Right atrium auricular region (tissue), 2 donors: Measurements from ENCODE around the gene AP2B1. TPM values are rescaled to one million over a fixed set of nuclear protein-coding genes. Genes with fewer than 3 reads are reported as not detected.

Source experiments
- DNase-seq: peaks from one replicate; pipeline ENCODE4 v3.0.0-alpha.2; 2019; ENCODE audit warnings: low spot score
- H3K27ac ChIP-seq, 2 donors: fragments of 200-600 bp; sonication (generic); 1 replicate in 1 of 2; 2 replicates in 1 of 2; pipeline ENCODE4 v1.5.1; 2016 to 2019
- H3K27me3 ChIP-seq, 2 donors: fragments of 200-600 bp; sonication (generic); one replicate each; pipeline versions ENCODE4 v1.5.1 to v1.6.0; 2017 to 2019
- H3K36me3 ChIP-seq: fragments of 200-600 bp; sonication (generic); one replicate; pipeline ENCODE4 v1.5.1; 2016
- H3K4me1 ChIP-seq, 2 donors: fragments of 200-600 bp; sonication (generic); one replicate each; pipeline versions ENCODE4 v1.5.1 to v1.6.0; 2017 to 2019
- H3K4me3 ChIP-seq, 2 donors: fragments of 200-600 bp; sonication (generic); 1 replicate in 1 of 2; 2 replicates in 1 of 2; pipeline ENCODE4 v1.5.1; 2017 to 2019; ENCODE audit warnings: mild to moderate bottlenecking in 1 of 2, moderate library complexity in 1 of 2
- H3K9me3 ChIP-seq, 2 donors: fragments of 200-600 bp; sonication (generic); one replicate each; pipeline ENCODE4 v1.5.1; 2019
- CTCF ChIP-seq, 2 donors: fragments of 200-600 bp; sonication (generic); IDR thresholded peaks; one replicate each; pipeline ENCODE4 v1.5.1; 2019; ENCODE audit warnings: antibody characterized with exemption in 2 of 2
- total RNA-seq, 2 donors: library from RNA; depleted of rRNA; stranded (reverse); fragments of >200 nt; gene quantifications; one replicate each; pipeline ENCODE4 v1.1.0, GENCODE V29; 2016

AP2B1 gene
- total RNA-seq, 2 donors from 2014 or later, result 79.8 to 80.1 TPM

- H3K9me3 ChIP-seq, result no peaks in the 10 kb centered on the region
- H3K36me3 ChIP-seq, result no peaks in the 10 kb centered on the region
- H3K27ac ChIP-seq, result no peak overlapping the region
- H3K4me1 ChIP-seq, result peaks cover 0 to 12% of the 10 kb centered on the region in 2 donors
- H3K4me3 ChIP-seq, result no peak overlapping the region
- no peak for TF ChIP-seq CTCF (IDR thresholded peaks at IDR 0.05)
- no peak for DNase-seq
- H3K27me3 ChIP-seq, result no peaks in the 10 kb centered on the region
Measured at GRCh38 chr17:35735036-35735805, 148.1 kb downstream of the AP2B1 start.

- Histone ChIP-seq H3K4me3 (no peak overlapping the region), H3K9me3 (no peaks in the 10 kb centered on the region), H3K27ac (no peak overlapping the region), H3K27me3 (no peaks in the 10 kb centered on the region), H3K36me3 (no peaks in the 10 kb centered on the region), H3K4me1 (peaks cover 0 to 7% of the 10 kb centered on the region in 2 donors)
- TF ChIP-seq CTCF (IDR thresholded peaks at IDR 0.05), result no peak
- DNase-seq, result no peak
Measured at GRCh38 chr17:35736236-35736635, 149.1 kb downstream of the AP2B1 start.

GRCh38 chr17:35738519-35739133, 151.5 kb downstream of the AP2B1 start:
- Histone ChIP-seq H3K4me1 (peaks cover 0 to 11% of the 10 kb centered on the region in 2 donors), H3K36me3 (no peaks in the 10 kb centered on the region), H3K27me3 (no peaks in the 10 kb centered on the region), H3K4me3 (no peak overlapping the region), H3K27ac (no peak overlapping the region), H3K9me3 (no peaks in the 10 kb centered on the region)
- no peak for TF ChIP-seq CTCF (IDR thresholded peaks at IDR 0.05)
- DNase-seq, result no peak

GRCh38 chr17:35740216-35740615, 153.1 kb downstream of the AP2B1 start:
- DNase-seq, result no peak
- H3K27ac ChIP-seq, result no peak overlapping the region
- no peaks in the 10 kb centered on the region for H3K27me3 ChIP-seq

More at GRCh38 chr17:35740216-35740615, 153.1 kb downstream of the AP2B1 start:
- no peak for TF ChIP-seq CTCF (IDR thresholded peaks at IDR 0.05)
- H3K4me1 ChIP-seq, result peaks cover 0 to 11% of the 10 kb centered on the region in 2 donors
- no peak overlapping the region for H3K4me3 ChIP-seq
- H3K36me3 ChIP-seq, result no peaks in the 10 kb centered on the region
- H3K9me3 ChIP-seq, result no peaks in the 10 kb centered on the region
